ENCODE data around the gene TNFRSF13B.
"Not testable (repeated sequence)": the region's sequence is repeated elsewhere in the genome, so short reads cannot be mapped to it uniquely, and the experiment has no call there.

TNFRSF13B gene

DNA sequence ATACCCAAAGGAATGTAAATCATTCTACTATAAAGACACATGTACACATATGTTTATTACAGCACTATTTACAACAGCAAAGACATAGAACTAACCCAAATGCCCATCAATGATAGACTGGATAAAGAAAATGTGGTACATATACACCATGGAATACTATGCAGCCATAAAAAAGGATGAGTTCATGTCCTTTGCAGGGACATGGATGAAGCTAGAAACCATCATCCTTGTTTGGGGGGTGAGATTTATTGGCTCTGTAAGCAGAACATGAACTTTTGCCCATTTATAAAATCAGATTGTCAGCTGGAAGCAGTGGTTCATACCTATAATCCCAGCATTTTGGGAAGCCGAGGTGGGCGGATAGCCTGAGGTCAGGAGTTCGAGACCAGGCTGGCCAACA lies 68.8 kb downstream of the TNFRSF13B start:
- DNase-seq = not testable (repeated sequence)

DNA sequence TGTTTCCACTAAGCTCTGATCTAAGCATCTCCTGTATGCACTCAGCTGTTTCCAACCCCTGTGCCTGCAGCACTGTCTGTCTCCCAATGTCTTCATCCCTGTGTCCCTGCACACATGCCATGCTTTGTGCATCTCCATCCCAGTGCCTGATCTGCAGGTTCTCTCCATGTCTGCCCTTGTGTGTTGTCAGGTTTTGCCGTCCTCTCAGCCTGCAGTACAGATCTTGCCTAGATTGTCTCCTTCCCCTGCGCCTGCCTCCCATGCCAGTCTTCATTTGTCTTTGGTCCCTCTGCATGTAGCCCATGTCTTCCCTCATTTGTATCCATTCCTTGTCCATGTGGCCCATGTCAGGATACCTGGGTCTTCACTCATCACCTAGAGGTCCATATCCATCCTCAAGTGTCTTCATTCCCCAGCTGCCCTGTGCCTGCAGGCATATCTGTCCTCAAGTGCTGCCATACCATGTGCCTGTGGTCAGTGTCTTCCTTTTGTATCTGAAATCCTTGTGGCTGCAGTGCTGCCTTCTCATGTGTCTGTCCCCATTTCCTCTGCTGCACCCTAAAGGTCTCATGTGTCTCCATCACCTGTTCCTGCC lies 71.5 kb downstream of the TNFRSF13B start:
- no peak for DNase-seq

DNA sequence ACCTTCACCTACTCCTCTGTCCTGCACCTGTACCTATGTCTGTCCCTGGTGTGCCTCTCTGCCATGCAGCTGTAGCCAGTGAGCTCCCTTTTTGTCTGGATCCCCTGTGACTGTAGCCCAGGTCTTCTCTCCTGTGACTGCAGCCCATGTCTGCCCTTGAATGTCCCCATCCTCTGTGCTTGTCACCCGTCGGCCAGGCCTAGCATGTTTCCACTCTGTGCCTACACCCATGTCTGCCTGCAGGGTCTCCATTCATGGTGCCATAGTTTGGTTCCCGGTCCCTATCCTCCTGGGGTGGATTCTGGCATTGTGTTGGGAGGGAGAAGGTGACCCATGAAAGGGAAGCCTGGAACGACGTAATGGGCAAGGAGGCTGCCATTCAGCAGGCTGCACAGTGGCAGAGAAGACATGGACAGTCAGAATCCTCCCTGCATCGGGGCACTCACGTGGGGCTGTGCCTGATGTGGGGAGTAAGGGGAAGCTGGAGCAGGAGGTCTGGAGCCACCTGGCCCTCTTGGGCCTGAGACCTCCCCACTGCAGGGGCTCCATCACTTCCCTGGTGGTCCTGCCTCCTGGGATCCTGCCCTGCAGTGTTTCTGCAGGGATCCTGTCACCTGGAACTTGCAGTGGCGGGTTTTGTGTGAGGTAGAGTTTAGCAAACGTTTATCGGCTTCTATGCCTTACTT lies 74.6 kb downstream of the TNFRSF13B start:
- not testable (repeated sequence) for DNase-seq

DNA sequence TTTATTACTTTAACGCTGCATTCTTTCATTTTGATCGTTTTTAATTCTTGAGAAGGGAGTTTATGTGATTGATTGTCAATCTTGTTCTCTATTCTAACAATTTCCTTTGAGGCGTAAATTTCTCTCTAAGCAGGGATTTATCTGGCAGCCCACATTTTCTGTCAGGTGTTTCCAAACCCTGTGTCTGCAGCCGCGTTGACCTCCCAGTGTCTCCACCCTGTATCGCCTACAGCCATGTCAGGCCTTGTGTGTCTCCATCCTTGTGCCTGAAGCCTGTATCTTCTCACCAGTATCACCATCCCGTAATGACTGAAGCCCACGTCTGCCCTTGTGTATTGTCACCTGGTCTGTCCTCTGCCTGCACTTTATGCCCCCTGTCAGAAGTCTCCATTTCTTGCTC lies 75.7 kb downstream of the TNFRSF13B start:
- DNase-seq = not testable (repeated sequence)

DNA sequence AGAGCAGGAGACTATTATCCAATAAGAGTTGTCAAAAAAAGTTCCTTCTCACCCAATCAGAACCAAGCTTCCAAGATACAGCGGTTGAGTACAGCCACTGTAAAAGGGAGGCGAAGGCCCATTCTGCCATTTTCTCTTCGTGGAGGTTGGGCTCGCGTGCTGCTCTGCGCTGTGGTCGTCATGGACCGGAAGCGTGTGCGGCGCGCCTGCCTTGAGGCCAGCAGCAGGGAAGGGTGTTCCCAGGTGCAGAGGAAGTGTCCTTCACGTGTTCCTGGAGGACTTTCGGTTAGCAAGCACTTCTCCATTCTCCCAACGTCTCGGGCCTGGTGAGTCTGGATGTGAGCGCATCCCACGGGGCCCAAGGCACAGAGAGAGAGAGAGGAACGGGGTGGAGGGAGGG lies 78.4 kb downstream of the TNFRSF13B start:
- not testable (repeated sequence) for DNase-seq

DNA sequence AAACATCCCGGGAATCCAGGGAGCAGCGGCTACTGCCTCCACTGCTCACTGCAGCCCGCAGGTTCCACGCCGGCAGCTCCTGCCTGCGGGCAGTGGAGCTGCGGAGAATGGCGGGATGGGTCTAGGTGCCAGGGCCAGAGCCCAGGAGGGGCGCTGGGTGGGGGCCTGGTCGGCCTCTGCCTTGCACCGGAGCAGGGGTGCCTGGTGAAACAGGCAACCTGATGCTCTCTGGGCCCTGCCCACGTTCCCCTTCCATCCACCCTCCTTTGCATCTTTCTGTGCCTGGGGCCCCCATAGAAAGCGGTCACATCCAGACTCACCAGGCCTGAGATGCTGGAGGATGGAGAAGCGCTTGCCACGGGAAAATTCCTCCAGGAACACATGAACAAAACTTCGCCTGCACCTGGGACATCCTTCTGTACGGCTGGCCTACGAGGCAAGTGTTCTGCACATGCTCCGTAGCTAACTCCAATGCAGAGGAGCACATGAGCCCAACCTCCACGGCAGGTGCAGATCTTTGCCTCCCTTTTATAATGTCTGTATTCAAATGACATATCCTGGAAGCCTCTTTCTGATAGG lies 79.0 kb downstream of the TNFRSF13B start:
- not testable (repeated sequence) for DNase-seq

DNA sequence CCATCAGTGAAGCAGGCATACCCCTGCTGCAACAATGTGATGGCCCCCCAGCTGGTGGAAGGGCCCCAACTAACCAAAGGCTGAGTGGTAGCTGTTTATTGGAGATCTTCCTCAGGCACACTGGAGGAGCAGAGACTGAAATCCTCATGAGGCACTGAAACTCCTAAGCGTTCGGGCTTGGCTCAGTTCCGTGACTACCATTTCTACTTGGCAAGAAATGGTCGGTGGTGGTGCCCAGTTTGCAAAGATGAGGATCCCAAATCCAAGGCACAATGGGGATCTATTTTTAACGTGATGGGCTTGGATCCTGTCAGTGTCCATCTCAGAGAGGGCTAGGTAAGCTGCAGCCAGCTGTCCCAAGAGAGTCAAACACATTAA lies 82.8 kb downstream of the TNFRSF13B start:
- no peak for DNase-seq
